ENCODE results near the gene MSMO1.

The MSMO1 gene

DNA sequence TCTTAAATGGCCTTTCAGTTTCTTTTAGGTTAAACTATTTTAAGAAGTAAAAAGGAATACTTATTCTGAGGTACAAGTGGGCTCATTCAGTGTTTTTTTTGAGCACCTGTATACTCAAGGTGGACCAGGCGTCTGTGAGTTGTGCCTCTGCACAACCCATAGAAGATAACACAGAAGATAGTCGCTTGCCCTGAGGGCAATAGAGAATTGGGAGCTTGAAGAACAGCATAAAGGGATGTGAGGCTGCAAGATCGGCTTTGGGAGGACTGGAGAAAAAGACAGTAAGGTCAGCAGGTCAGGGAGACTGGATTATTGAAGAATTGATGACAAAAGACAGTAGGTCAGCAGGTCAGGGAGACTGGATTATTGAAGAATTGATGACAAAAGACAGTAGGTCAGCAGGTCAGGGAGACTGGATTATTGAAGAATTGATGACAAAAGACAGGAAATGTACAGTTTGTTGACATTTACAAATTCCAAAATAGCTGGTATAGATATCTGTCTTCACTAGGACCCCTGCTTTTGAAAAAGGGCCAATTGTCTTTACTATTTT, 54.4 kb downstream of the MSMO1 start:
- ATAC-seq (ENCODE audit: low read depth) (no peak), DNase-seq (ENCODE audit: low spot score in 2 of 2) (no peak)
- H3K27ac Mint-ChIP-seq = no peak overlapping the region
- H3K27me3 Mint-ChIP-seq = peaks cover 10% of the 10 kb centered on the region
- H3K4me1 Mint-ChIP-seq = peaks cover 2% of the 10 kb centered on the region
- no peaks in the 10 kb centered on the region for H3K36me3 Mint-ChIP-seq
- H3K9me3 Mint-ChIP-seq = no peaks in the 10 kb centered on the region
- H3K4me3 Mint-ChIP-seq = no peak overlapping the region

DNA sequence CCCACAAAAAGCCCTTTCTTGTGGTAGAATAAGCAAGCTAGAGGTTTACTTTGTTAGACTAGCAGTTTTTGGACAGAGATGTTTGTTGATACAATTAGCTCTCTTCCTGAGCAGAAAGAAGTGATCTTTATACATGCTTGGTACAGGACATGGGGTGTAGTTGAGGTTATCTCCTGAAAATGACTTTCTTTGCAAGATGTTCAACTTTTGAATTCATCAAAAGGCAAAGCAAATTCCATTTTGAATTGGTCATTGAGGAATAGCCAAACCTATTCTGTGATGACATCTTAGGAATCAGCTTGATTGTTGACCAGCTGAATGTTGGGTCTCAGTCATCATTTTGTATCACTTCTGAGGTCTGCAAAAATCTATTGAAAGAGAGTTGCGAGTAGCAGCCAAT, 55.2 kb downstream of the MSMO1 start:
- DNase-seq (ENCODE audit: low spot score in 2 of 2) (no peak), ATAC-seq (ENCODE audit: low read depth) (no peak)
- Mint-ChIP-seq H3K27me3 (peaks cover 12% of the 10 kb centered on the region), H3K4me3 (no peak overlapping the region), H3K9me3 (no peaks in the 10 kb centered on the region), H3K36me3 (no peaks in the 10 kb centered on the region), H3K27ac (no peak overlapping the region), H3K4me1 (peaks cover 2% of the 10 kb centered on the region)

DNA sequence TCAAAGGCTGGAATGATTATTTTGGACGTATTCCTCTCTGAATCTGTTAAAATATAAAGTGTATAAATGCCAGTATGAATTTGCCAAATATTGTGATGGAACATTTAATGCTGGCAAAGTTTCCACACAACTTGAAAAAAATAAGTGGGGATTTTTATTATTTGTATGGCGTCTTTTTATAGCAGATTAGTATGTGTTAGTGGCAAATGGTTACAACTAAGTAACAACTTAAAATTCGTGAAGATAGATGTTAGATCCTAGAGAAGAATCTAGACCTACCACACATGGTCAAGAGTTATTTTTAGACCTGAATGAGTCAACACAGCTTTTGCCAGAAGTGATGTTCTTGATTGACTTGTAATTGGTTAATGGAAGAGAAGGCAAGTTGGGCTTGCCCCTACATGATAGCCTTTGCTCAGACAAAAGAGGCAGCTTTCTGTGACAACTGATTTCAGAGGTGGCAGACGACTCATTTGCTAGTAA, 56.2 kb downstream of the MSMO1 start:
- Mint-ChIP-seq H3K4me1 (peaks cover 2% of the 10 kb centered on the region), H3K9me3 (no peaks in the 10 kb centered on the region), H3K27me3 (peaks cover 15% of the 10 kb centered on the region), H3K4me3 (no peak overlapping the region), H3K27ac (no peak overlapping the region), H3K36me3 (no peaks in the 10 kb centered on the region)
- ATAC-seq (ENCODE audit: low read depth) (no peak), DNase-seq (ENCODE audit: low spot score in 2 of 2) (no peak)

DNA sequence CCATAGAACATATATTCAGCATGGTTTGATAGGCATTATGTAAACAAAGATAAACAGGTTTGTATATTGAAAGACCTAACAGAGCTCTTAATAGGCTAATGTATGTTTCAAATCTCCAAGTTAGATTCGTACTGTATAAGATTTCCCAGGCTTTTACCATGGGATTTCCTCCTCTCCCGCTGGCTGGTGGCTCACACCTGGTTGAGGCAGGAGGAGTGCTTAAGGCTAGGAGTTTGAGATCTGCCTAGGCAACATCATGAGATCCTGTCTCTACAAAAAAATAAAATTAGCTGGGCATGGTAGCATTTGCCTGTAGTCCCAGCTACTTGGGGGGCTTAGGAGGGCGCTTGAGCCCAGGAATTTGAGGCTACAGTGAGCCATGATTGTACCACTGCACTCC, 56.7 kb downstream of the MSMO1 start:
- Mint-ChIP-seq H3K9me3 (no peaks in the 10 kb centered on the region), H3K4me3 (no peak overlapping the region), H3K36me3 (no peaks in the 10 kb centered on the region), H3K27me3 (peaks cover 13% of the 10 kb centered on the region), H3K4me1 (no peaks in the 10 kb centered on the region), H3K27ac (no peak overlapping the region)
- ATAC-seq (ENCODE audit: low read depth) (no peak), DNase-seq (ENCODE audit: low spot score in 2 of 2) (no peak)

DNA sequence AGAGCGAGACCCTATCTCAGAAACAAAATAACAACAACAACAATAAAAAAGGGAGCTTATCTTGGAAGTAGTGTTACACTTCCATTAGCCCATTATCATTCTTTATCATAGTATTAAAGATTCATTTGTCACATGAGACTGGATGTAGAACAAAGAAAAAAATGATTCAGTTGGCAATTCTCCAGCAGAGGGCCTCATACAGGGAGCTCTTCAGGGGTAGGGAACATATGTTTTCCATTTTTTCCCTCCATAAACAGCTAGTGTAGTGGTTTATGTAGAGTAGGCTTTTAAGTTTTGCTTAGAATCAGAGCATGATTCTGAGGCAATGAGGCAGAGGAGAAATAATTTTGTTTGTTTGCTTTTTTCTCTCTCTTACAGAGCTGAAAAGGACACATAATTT, 57.1 kb downstream of the MSMO1 start:
- Mint-ChIP-seq H3K4me3 (no peak overlapping the region), H3K4me1 (no peaks in the 10 kb centered on the region), H3K27ac (no peak overlapping the region), H3K36me3 (no peaks in the 10 kb centered on the region), H3K27me3 (peaks cover 13% of the 10 kb centered on the region), H3K9me3 (no peaks in the 10 kb centered on the region)
- DNase-seq (ENCODE audit: low spot score in 2 of 2) (no peak), ATAC-seq (ENCODE audit: low read depth) (no peak)

DNA sequence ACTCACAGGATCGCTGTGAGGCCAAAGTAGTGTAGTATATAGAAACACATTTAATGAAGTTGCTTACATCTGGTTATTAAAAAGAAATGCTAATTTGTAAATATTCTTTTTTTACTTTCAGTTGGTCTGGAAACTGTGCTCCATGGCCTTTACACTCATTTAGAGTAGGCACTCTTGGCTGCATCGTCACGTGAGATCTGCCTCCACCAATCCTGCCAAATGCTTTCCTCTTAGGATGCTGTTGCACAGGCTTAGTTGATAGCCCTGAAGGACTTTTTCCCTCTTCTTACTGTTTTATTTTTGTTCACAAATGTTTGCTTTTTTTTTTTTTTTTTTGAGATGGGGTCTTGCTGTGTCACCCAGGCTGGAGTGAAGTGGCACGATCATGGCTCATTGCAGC, 57.7 kb downstream of the MSMO1 start:
- H3K9me3 Mint-ChIP-seq = no peaks in the 10 kb centered on the region
- ATAC-seq (ENCODE audit: low read depth) (no peak), DNase-seq (ENCODE audit: low spot score in 2 of 2) (no peak)
- no peak overlapping the region for H3K4me3 Mint-ChIP-seq
- peaks cover 9% of the 10 kb centered on the region for H3K27me3 Mint-ChIP-seq
- no peak overlapping the region for H3K27ac Mint-ChIP-seq
- H3K36me3 Mint-ChIP-seq = no peaks in the 10 kb centered on the region
- H3K4me1 Mint-ChIP-seq = no peaks in the 10 kb centered on the region

DNA sequence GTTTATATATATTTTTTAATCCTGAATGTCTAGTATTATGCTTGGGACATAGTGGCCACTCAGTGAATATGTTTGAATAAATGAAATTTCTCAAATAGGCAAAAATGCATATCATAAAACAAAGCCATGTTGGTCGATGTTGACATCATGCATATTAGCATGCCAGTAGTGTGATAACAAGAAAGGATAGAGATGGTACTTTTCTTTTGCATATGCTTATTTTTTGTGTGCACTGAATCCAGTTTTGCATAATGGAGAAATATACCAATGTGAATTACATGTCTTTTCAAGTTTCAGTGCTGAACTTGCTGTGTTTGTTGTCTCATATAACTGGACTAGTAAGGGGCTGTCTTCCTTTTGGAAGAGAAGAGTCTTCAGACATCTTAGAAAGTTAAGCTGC, 58.9 kb downstream of the MSMO1 start:
- no peak overlapping the region for H3K27ac Mint-ChIP-seq
- no peak overlapping the region for H3K4me3 Mint-ChIP-seq

DNA sequence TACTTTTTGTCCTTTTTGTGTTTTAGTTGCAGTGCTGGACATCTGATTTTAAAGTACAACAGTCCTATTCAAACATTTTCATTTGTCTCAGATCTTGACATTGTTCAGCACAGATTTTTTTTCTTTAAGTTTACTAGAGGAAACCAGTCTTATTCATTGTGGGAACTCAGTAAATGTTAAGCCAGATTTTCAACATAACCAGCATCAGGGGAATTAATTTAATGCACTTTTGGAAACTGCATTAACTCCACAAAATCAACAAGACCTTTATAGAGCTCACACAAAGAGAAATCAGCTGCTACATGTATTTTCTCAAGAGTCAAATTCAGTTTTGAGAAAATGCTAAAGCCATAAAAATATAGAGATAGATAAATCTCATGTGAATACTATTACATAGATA, 61.3 kb downstream of the MSMO1 start:
- Mint-ChIP-seq H3K4me1 (no peaks in the 10 kb centered on the region), H3K27me3 (peaks cover 8% of the 10 kb centered on the region), H3K36me3 (no peaks in the 10 kb centered on the region), H3K4me3 (no peak overlapping the region), H3K27ac (no peak overlapping the region), H3K9me3 (no peaks in the 10 kb centered on the region)
- ATAC-seq (ENCODE audit: low read depth) = no peak
- no peak for DNase-seq (ENCODE audit: low spot score in 2 of 2)

More for the DNA sequence above, 58.9 kb downstream of the MSMO1 start:
- Mint-ChIP-seq H3K4me1 (no peaks in the 10 kb centered on the region), H3K9me3 (no peaks in the 10 kb centered on the region), H3K27me3 (peaks cover 9% of the 10 kb centered on the region), H3K36me3 (no peaks in the 10 kb centered on the region)
- DNase-seq (ENCODE audit: low spot score in 2 of 2) = no peak
- no peak for ATAC-seq (ENCODE audit: low read depth)
